Measurements from ENCODE around the gene HK1.

Gene HK1

GRCh38 chr10:69345890-69346474 lies 67.7 kb downstream of the HK1 start:
- no peak for TF ChIP-seq CTCF (IDR thresholded peaks at IDR 0.05; ENCODE audit: low read depth, low read length, missing control alignments)
- no peak overlapping the region for H3K4me3 ChIP-seq (ENCODE audit: low read depth, low read length)
- no peak for DNase-seq (ENCODE audit: low read depth)

- no peak for DNase-seq (ENCODE audit: low read depth)
- no peak overlapping the region for H3K4me3 ChIP-seq (ENCODE audit: low read depth, low read length)
- no peak for TF ChIP-seq CTCF (IDR thresholded peaks at IDR 0.05; ENCODE audit: low read depth, low read length, missing control alignments)
Measured at GRCh38 chr10:69346776-69347175, 68.5 kb downstream of the HK1 start.

- DNase-seq (ENCODE audit: low read depth): no peak
- H3K4me3 ChIP-seq (ENCODE audit: low read depth, low read length): no peak overlapping the region
- no peak for TF ChIP-seq CTCF (IDR thresholded peaks at IDR 0.05; ENCODE audit: low read depth, low read length, missing control alignments)
Measured at GRCh38 chr10:69348816-69349541, 70.7 kb downstream of the HK1 start.

- no peak for TF ChIP-seq CTCF (IDR thresholded peaks at IDR 0.05; ENCODE audit: low read depth, low read length, missing control alignments)
- DNase-seq (ENCODE audit: low read depth): no peak
- no peak overlapping the region for H3K4me3 ChIP-seq (ENCODE audit: low read depth, low read length)
Measured at GRCh38 chr10:69349542-69349888, 71.2 kb downstream of the HK1 start.

GRCh38 chr10:69351589-69351988 lies 73.3 kb downstream of the HK1 start:
- no peak for DNase-seq (ENCODE audit: low read depth)
- no peak for TF ChIP-seq CTCF (IDR thresholded peaks at IDR 0.05; ENCODE audit: low read depth, low read length, missing control alignments)
- no peak overlapping the region for H3K4me3 ChIP-seq (ENCODE audit: low read depth, low read length)

- no peak for TF ChIP-seq CTCF (IDR thresholded peaks at IDR 0.05; ENCODE audit: low read depth, low read length, missing control alignments)
- no peak overlapping the region for H3K4me3 ChIP-seq (ENCODE audit: low read depth, low read length)
- no peak for DNase-seq (ENCODE audit: low read depth)
Measured at GRCh38 chr10:69352569-69353264, 74.4 kb downstream of the HK1 start.

Data from GM12864 (cell line).